Endodermal cell (in vitro differentiated cells): ENCODE data around the gene CNIH2. TPM values are rescaled to one million over a fixed set of nuclear protein-coding genes. Genes with fewer than 3 reads are reported as not detected.
"Not testable (repeated sequence)": the region's sequence is repeated elsewhere in the genome, so short reads cannot be mapped to it uniquely, and the experiment has no call there.

ENCODE experiments used
- DNase-seq: peaks from one replicate; pipeline ENCODE4 v3.0.0-alpha.2; 2017
- H3K27ac ChIP-seq: 2 replicates; pipeline ENCODE4 v1.5.1; 2013; ENCODE audit warnings: mild to moderate bottlenecking, low read depth, low read length, moderate library complexity
- H3K27me3 ChIP-seq: 2 replicates; pipeline ENCODE4 v1.6.1; 2013; ENCODE audit warnings: mild to moderate bottlenecking, low read length, moderate library complexity; ENCODE audit not compliant: insufficient read depth, control insufficient read depth, poor library complexity, severe bottlenecking
- H3K36me3 ChIP-seq: 2 replicates; pipeline ENCODE4 v1.7.0; 2013; ENCODE audit warnings: mild to moderate bottlenecking, low read length, moderate library complexity; ENCODE audit not compliant: control insufficient read depth, insufficient read depth
- H3K4me1 ChIP-seq: one replicate; pipeline ENCODE4 v1.7.0; 2013; ENCODE audit warnings: low read length; ENCODE audit not compliant: control insufficient read depth, insufficient read depth
- H3K4me3 ChIP-seq: 2 replicates; pipeline ENCODE4 v1.5.1; 2013; ENCODE audit warnings: mild to moderate bottlenecking, low read length, moderate library complexity
- H3K9ac ChIP-seq: 2 replicates; pipeline ENCODE4 v1.6.1; 2013; ENCODE audit warnings: mild to moderate bottlenecking, low read length, moderate library complexity; ENCODE audit not compliant: poor library complexity, severe bottlenecking; ENCODE audit errors: extremely low read depth
- H3K9me3 ChIP-seq: 2 replicates; pipeline ENCODE4 v1.6.1; 2013; ENCODE audit warnings: mild to moderate bottlenecking, low read length, moderate library complexity; ENCODE audit not compliant: control insufficient read depth
- H3K27ac Mint-ChIP-seq: 2 replicates; pipeline ENCODE4 v1.8.0; 2020; ENCODE audit warnings: mixed read lengths
- H3K27me3 Mint-ChIP-seq: 2 replicates; pipeline ENCODE4 v1.8.0; 2021; ENCODE audit warnings: mild to moderate bottlenecking, mixed read lengths; ENCODE audit not compliant: insufficient read depth
- H3K36me3 Mint-ChIP-seq: 2 replicates; pipeline ENCODE4 v1.8.0; 2020; ENCODE audit warnings: low read depth, mixed read lengths
- H3K4me1 Mint-ChIP-seq: 2 replicates; pipeline ENCODE4 v1.8.0; 2020; ENCODE audit warnings: mixed read lengths
- H3K4me3 Mint-ChIP-seq: 2 replicates; pipeline ENCODE4 v1.8.0; 2020; ENCODE audit warnings: mild to moderate bottlenecking, moderate library complexity, mixed read lengths
- H3K9me3 Mint-ChIP-seq: 2 replicates; pipeline ENCODE4 v1.8.0; 2020; ENCODE audit warnings: mild to moderate bottlenecking, mixed read lengths
- CTCF ChIP-seq: fragments of 200-600 bp; sonication (generic); conservative IDR thresholded peaks from 2 replicates; pipeline ENCODE4 v1.5.0; 2021; ENCODE audit warnings: antibody characterized with exemption, mild to moderate bottlenecking
- WGBS, 2 experiments: methylation state at CpG; one replicate each; pipeline versions ENCODE4 v1.1.5 to v1.1.7; 2013; ENCODE audit warnings: missing lambda C conversion rate in 2 of 2, mixed read lengths in 1 of 2; ENCODE audit not compliant: insufficient coverage in 1 of 2, insufficient read length in 1 of 2; 5-methylcytosine and 5-hydroxymethylcytosine counted together
- total RNA-seq, 2 donors: library from RNA; stranded (reverse); fragmentation: NEBNext Ultra II Directional in 1 of 2; extraction: Animal tissue kit (Norgen Biotek cat#: 25700) in 1 of 2; gene quantifications; 2 replicates in 1 of 2; 3 replicates in 1 of 2; pipeline ENCODE4 v1.2.1, GENCODE V29; 2021

CNIH2 gene
- total RNA-seq, 2 donors from 2014 or later = 3.5 to 3.8 TPM

- H3K9me3 ChIP-seq = no peaks in the 10 kb centered on the region
- no peak overlapping the region for H3K9ac ChIP-seq
- no peaks in the 10 kb centered on the region for H3K9me3 Mint-ChIP-seq
- peaks cover 8% of the 10 kb centered on the region for H3K4me1 Mint-ChIP-seq
- H3K36me3 Mint-ChIP-seq = peaks cover 12% of the 10 kb centered on the region
- no peak overlapping the region for H3K4me3 ChIP-seq
- no peak overlapping the region for H3K4me3 Mint-ChIP-seq
- TF ChIP-seq CTCF = no peak
- 94 to 96% methylated on average over 6 to 7 of the region's 7 CpGs for WGBS, 2 experiments
- H3K27me3 Mint-ChIP-seq = no peaks in the 10 kb centered on the region
- no peak overlapping the region for H3K27ac ChIP-seq
- no peak overlapping the region for H3K27ac Mint-ChIP-seq
- no peaks in the 10 kb centered on the region for H3K4me1 ChIP-seq
- no peak for DNase-seq
- H3K27me3 ChIP-seq = no peaks in the 10 kb centered on the region
- peaks cover 12% of the 10 kb centered on the region for H3K36me3 ChIP-seq
Measured at GRCh38 chr11:66251809-66252208, 26.2 kb upstream of the CNIH2 start.

DNA sequence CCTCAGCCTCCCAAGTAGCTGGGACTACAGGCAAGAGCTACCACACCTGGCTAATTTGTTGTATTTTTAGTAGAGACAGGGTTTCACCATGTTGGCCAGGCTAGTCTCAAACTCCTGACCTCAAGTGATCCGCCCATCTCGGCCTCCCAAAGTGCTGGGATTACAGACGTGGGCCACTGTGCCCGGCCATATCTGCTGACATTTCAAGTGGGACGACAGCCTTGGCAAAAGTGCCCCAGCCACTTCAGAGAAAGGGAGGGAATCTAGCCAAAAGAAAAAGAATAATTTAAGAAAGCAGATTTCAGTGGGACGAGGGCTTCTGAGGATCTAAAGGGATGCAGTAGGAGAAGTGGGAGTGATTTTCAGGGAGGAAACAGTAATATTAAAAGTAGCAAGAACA is 24.9 kb upstream of the CNIH2 start:
- not testable (repeated sequence) for H3K36me3 ChIP-seq, H3K27me3 ChIP-seq, H3K27ac Mint-ChIP-seq, H3K9me3 Mint-ChIP-seq, DNase-seq, H3K4me3 ChIP-seq, H3K27ac ChIP-seq, H3K4me3 Mint-ChIP-seq, H3K4me1 ChIP-seq, H3K9me3 ChIP-seq, H3K27me3 Mint-ChIP-seq, H3K9ac ChIP-seq, H3K4me1 Mint-ChIP-seq
- 91 to 93% methylated on average over 6 of the region's 6 CpGs for WGBS, 2 experiments
- peaks cover 12% of the 10 kb centered on the region for H3K36me3 Mint-ChIP-seq

GRCh38 chr11:66258473-66258893 is 19.5 kb upstream of the CNIH2 start:
- Mint-ChIP-seq H3K4me1 (peaks cover 4% of the 10 kb centered on the region), H3K27ac (peak overlapping the region; percentile 55), H3K4me3 (peak overlapping the region; percentile 86), H3K27me3 (no peaks in the 10 kb centered on the region), H3K36me3 (peaks cover 33% of the 10 kb centered on the region), H3K9me3 (no peaks in the 10 kb centered on the region)
- TF ChIP-seq CTCF = peak; percentile 32
- Histone ChIP-seq H3K27me3 (no peaks in the 10 kb centered on the region), H3K36me3 (peaks cover 33% of the 10 kb centered on the region), H3K27ac (no peak overlapping the region), H3K9ac (peak overlapping the region; percentile 83), H3K4me3 (peak overlapping the region; percentile 96), H3K4me1 (no peaks in the 10 kb centered on the region), H3K9me3 (no peaks in the 10 kb centered on the region)
- no peak for DNase-seq
- 9% methylated on average over 20 to 28 of the region's 28 CpGs for WGBS, 2 experiments

DNA sequence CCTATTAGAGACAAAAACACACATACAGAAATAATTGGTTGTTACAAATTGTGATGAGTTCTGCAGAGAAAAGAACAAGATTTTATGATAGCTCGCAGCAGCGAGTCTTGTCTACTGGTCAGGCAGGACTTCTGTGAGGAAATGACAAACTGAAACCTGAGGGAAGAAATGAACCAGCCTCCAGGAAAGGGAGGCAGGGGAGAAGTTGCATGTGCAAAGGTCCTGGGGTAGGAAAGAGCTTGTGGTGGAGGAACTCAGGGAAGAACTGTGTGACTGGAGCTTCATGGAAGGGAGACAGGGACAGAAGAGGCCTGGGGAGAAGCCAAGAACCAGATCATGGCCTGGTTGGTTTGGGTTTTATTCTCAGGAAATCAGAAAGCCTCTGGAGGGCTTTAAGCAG is 18.8 kb upstream of the CNIH2 start:
- H3K9me3 ChIP-seq = no peaks in the 10 kb centered on the region
- Mint-ChIP-seq H3K27me3 (no peaks in the 10 kb centered on the region), H3K4me1 (peaks cover 4% of the 10 kb centered on the region), H3K36me3 (peaks cover 36% of the 10 kb centered on the region), H3K9me3 (no peaks in the 10 kb centered on the region), H3K4me3 (peak overlapping the region; percentile 86), H3K27ac (no peak overlapping the region)
- no peak for DNase-seq
- H3K9ac ChIP-seq = no peak overlapping the region
- H3K27ac ChIP-seq = no peak overlapping the region
- TF ChIP-seq CTCF = no peak
- H3K4me3 ChIP-seq = peak overlapping the region; percentile 96
- no peaks in the 10 kb centered on the region for H3K27me3 ChIP-seq
- WGBS, 2 experiments = 92 to 100% methylated on average over 2 of the region's 2 CpGs
- peaks cover 34% of the 10 kb centered on the region for H3K36me3 ChIP-seq
- H3K4me1 ChIP-seq = no peaks in the 10 kb centered on the region
